BLaER1 treated with 17β-estradiol and CSF1 and Interleukin-3, amounts not matched to agents 10 nM and 100 nM (cell line): ENCODE measurements around the gene TMEFF1.
"Not testable (repeated sequence)": the region's sequence is repeated elsewhere in the genome, so short reads cannot be mapped to it uniquely, and the experiment has no call there.

ENCODE experiments used
- H3K27ac ChIP-seq, 11 experiments: shearing (Covaris generic); formaldehyde crosslinking; 2 replicates each; pipeline ENCODE4 v1.8.1; 2022
- H3K27me3 ChIP-seq, 11 experiments: shearing (Covaris generic); formaldehyde crosslinking; 2 replicates each; pipeline ENCODE4 v1.8.1; 2022
- H3K36me3 ChIP-seq, 11 experiments: shearing (Covaris generic); formaldehyde crosslinking; 2 replicates each; pipeline ENCODE4 v1.8.1; 2022
- H3K4me1 ChIP-seq, 10 experiments: shearing (Covaris generic); formaldehyde crosslinking; 2 replicates each; pipeline ENCODE4 v1.8.1; 2022
- H3K4me2 ChIP-seq, 11 experiments: shearing (Covaris generic); formaldehyde crosslinking; 2 replicates each; pipeline ENCODE4 v1.8.1; 2022
- H3K4me3 ChIP-seq, 10 experiments: shearing (Covaris generic); formaldehyde crosslinking; 2 replicates each; pipeline ENCODE4 v1.8.1; 2022
- H3K9ac ChIP-seq, 11 experiments: shearing (Covaris generic); formaldehyde crosslinking; 2 replicates each; pipeline ENCODE4 v1.8.1; 2022
- H3K9me3 ChIP-seq, 11 experiments: shearing (Covaris generic); formaldehyde crosslinking; replicated peaks in 1 of 11; 2 replicates each; pipeline ENCODE4 v1.8.1; 2022
- H4K20me1 ChIP-seq, 11 experiments: shearing (Covaris generic); formaldehyde crosslinking; 2 replicates each; pipeline ENCODE4 v1.8.1; 2022
- Cebpa-rat ChIP-seq, 11 experiments: shearing (Covaris generic); IDR thresholded peaks; 2 replicates each; pipeline ENCODE4 v1.8.1; 2022

TMEFF1 gene

GRCh38 chr9:100489836-100490235, 16.9 kb downstream of the TMEFF1 start:
- peak overlapping the region in 7 of 11 experiments; percentile 14 to 60 (median 49); a peak in 8 of 22 replicates for H3K4me2 ChIP-seq
- TF ChIP-seq Cebpa-rat (IDR thresholded peaks at IDR 0.05), result no peak
- H3K36me3 ChIP-seq, result peaks cover 0 to 3% (median 0%) of the 10 kb centered on the region in 11 experiments; a peak in 1 of 22 replicates
- H3K9me3 ChIP-seq, result peaks cover 0 to under 1% (median 0%) of the 10 kb centered on the region in 11 experiments; a peak in 1 of 22 replicates
- no peaks in the 10 kb centered on the region for H4K20me1 ChIP-seq
- H3K4me1 ChIP-seq, result peaks cover 0 to 34% (median 16%) of the 10 kb centered on the region in 10 experiments; a peak in 15 of 20 replicates
- H3K9ac ChIP-seq, result 0 out of 22 replicates have a peak overlapping the region, but pooled peaks of 1 of the 11 experiments have one; percentile 9
- no peaks in the 10 kb centered on the region for H3K27me3 ChIP-seq
- H3K4me3 ChIP-seq, result no peak overlapping the region
- no peak overlapping the region for H3K27ac ChIP-seq

GRCh38 chr9:100492952-100493351, 20.0 kb downstream of the TMEFF1 start:
- no peak overlapping the region for H3K4me3 ChIP-seq
- H3K27me3 ChIP-seq, result no peaks in the 10 kb centered on the region

GRCh38 chr9:100498592-100498991, 25.6 kb downstream of the TMEFF1 start:
- Histone ChIP-seq H4K20me1 (no peaks in the 10 kb centered on the region), H3K4me3 (no peak overlapping the region), H3K4me2 (no peak overlapping the region), H3K27me3 (no peaks in the 10 kb centered on the region), H3K9ac (no peak overlapping the region), H3K27ac (no peak overlapping the region), H3K36me3 (peaks cover 0 to 34% (median 9%) of the 10 kb centered on the region in 11 experiments; a peak in 12 of 22 replicates), H3K9me3 (peaks cover 0 to 6% (median 0%) of the 10 kb centered on the region in 11 experiments; a peak in 1 of 22 replicates), H3K4me1 (no peaks in the 10 kb centered on the region; a peak in 1 of 20 replicates)
- TF ChIP-seq Cebpa-rat (IDR thresholded peaks at IDR 0.05), result no peak

More at GRCh38 chr9:100492952-100493351, 20.0 kb downstream of the TMEFF1 start:
- Histone ChIP-seq H3K4me1 (peaks cover 0 to 34% (median 16%) of the 10 kb centered on the region in 10 experiments; a peak in 15 of 20 replicates), H3K9ac (no peak overlapping the region), H3K36me3 (no peaks in the 10 kb centered on the region), H4K20me1 (no peaks in the 10 kb centered on the region), H3K27ac (no peak overlapping the region), H3K9me3 (no peaks in the 10 kb centered on the region), H3K4me2 (peak overlapping the region in 2 of 11 experiments; percentile 15 to 23; a peak in 1 of 22 replicates)
- TF ChIP-seq Cebpa-rat (IDR thresholded peaks at IDR 0.05), result no peak

- Histone ChIP-seq H3K4me3 (no peak overlapping the region), H3K4me2 (no peak overlapping the region), H3K4me1 (no peaks in the 10 kb centered on the region; a peak in 1 of 20 replicates), H3K27ac (no peak overlapping the region), H3K9me3 (peaks cover 0 to 6% (median 0%) of the 10 kb centered on the region in 11 experiments; a peak in 1 of 22 replicates), H3K27me3 (no peaks in the 10 kb centered on the region), H3K36me3 (peaks cover 0 to 43% (median 9%) of the 10 kb centered on the region in 11 experiments; a peak in 13 of 22 replicates), H3K9ac (no peak overlapping the region), H4K20me1 (no peaks in the 10 kb centered on the region)
- TF ChIP-seq Cebpa-rat (IDR thresholded peaks at IDR 0.05), result no peak
Observed at GRCh38 chr9:100499460-100499859, 26.5 kb downstream of the TMEFF1 start.

GRCh38 chr9:100499866-100500265, 26.9 kb downstream of the TMEFF1 start:
- H3K4me2 ChIP-seq, result no peak overlapping the region
- peaks cover 0 to 46% (median 9%) of the 10 kb centered on the region in 11 experiments; a peak in 13 of 22 replicates for H3K36me3 ChIP-seq
- no peaks in the 10 kb centered on the region for H3K27me3 ChIP-seq
- peaks cover 0 to 6% (median 0%) of the 10 kb centered on the region in 11 experiments; a peak in 1 of 22 replicates for H3K9me3 ChIP-seq
- no peak for TF ChIP-seq Cebpa-rat (IDR thresholded peaks at IDR 0.05)
- H3K4me1 ChIP-seq, result no peaks in the 10 kb centered on the region; a peak in 1 of 20 replicates
- H4K20me1 ChIP-seq, result no peaks in the 10 kb centered on the region
- no peak overlapping the region for H3K27ac ChIP-seq
- H3K9ac ChIP-seq, result no peak overlapping the region
- no peak overlapping the region for H3K4me3 ChIP-seq

- peaks cover 0 to 65% (median 26%) of the 10 kb centered on the region in 11 experiments; a peak in 15 of 22 replicates for H3K36me3 ChIP-seq
- no peak for TF ChIP-seq Cebpa-rat (IDR thresholded peaks at IDR 0.05)
- no peaks in the 10 kb centered on the region for H4K20me1 ChIP-seq
Observed at GRCh38 chr9:100505564-100506159, 32.7 kb downstream of the TMEFF1 start.

GRCh38 chr9:100507350-100507749, 34.4 kb downstream of the TMEFF1 start:
- H3K27ac ChIP-seq, H3K9ac ChIP-seq, H4K20me1 ChIP-seq, H3K4me3 ChIP-seq, H3K27me3 ChIP-seq, H3K9me3 ChIP-seq, H3K4me1 ChIP-seq, H3K4me2 ChIP-seq: not testable (repeated sequence)
- H3K36me3 ChIP-seq, result peaks cover 0 to 61% (median 24%) of the 10 kb centered on the region in 11 experiments; a peak in 16 of 22 replicates

More at GRCh38 chr9:100505564-100506159, 32.7 kb downstream of the TMEFF1 start:
- H3K4me2 ChIP-seq, result no peak overlapping the region
- no peak overlapping the region for H3K27ac ChIP-seq
- no peaks in the 10 kb centered on the region for H3K27me3 ChIP-seq
- H3K9ac ChIP-seq, result no peak overlapping the region
- H3K4me3 ChIP-seq, result no peak overlapping the region
- peaks cover 0 to 4% (median 0%) of the 10 kb centered on the region in 11 experiments; a peak in 3 of 22 replicates for H3K9me3 ChIP-seq
- no peaks in the 10 kb centered on the region for H3K4me1 ChIP-seq

GRCh38 chr9:100511205-100511604, 38.3 kb downstream of the TMEFF1 start:
- H3K9me3 ChIP-seq, result peaks cover 0 to 4% (median 0%) of the 10 kb centered on the region in 11 experiments; a peak in 2 of 22 replicates
- peaks cover 0 to 55% (median 23%) of the 10 kb centered on the region in 11 experiments; a peak in 16 of 22 replicates for H3K36me3 ChIP-seq
- no peak overlapping the region for H3K9ac ChIP-seq
- no peaks in the 10 kb centered on the region for H3K4me1 ChIP-seq
- no peak overlapping the region for H3K4me2 ChIP-seq
- H3K27ac ChIP-seq, result no peak overlapping the region
- H4K20me1 ChIP-seq, result no peaks in the 10 kb centered on the region
- no peak for TF ChIP-seq Cebpa-rat (IDR thresholded peaks at IDR 0.05)
- no peaks in the 10 kb centered on the region for H3K27me3 ChIP-seq
- H3K4me3 ChIP-seq, result no peak overlapping the region

- no peaks in the 10 kb centered on the region for H4K20me1 ChIP-seq
- H3K27me3 ChIP-seq, result no peaks in the 10 kb centered on the region
- H3K4me3 ChIP-seq, result no peak overlapping the region
- TF ChIP-seq Cebpa-rat (IDR thresholded peaks at IDR 0.05), result no peak
- no peaks in the 10 kb centered on the region for H3K4me1 ChIP-seq
- H3K9me3 ChIP-seq, result no peaks in the 10 kb centered on the region
- H3K4me2 ChIP-seq, result no peak overlapping the region
- peaks cover 0 to 42% (median 5%) of the 10 kb centered on the region in 11 experiments; a peak in 11 of 22 replicates for H3K36me3 ChIP-seq
- no peak overlapping the region for H3K9ac ChIP-seq
- H3K27ac ChIP-seq, result no peak overlapping the region
Observed at GRCh38 chr9:100515578-100516494, 42.9 kb downstream of the TMEFF1 start.
